PC-9 (cell line): ENCODE results near the gene WBP1L.

Experiments
- EZH2 ChIP-seq: fragments of 200-600 bp; sonication (generic); IDR thresholded peaks from 2 replicates; pipeline ENCODE4 v1.8.0; 2017; ENCODE audit warnings: antibody characterized with exemption, low read depth
- TF ChIP-seq, protein P1 (sequence below): fragments of 200-600 bp; sonication (generic); conservative IDR thresholded peaks from 2 replicates; pipeline ENCODE4 v1.6.1; 2017; ENCODE audit warnings: mixed run types, antibody characterized with exemption, mild to moderate bottlenecking, moderate library complexity

DNA sequence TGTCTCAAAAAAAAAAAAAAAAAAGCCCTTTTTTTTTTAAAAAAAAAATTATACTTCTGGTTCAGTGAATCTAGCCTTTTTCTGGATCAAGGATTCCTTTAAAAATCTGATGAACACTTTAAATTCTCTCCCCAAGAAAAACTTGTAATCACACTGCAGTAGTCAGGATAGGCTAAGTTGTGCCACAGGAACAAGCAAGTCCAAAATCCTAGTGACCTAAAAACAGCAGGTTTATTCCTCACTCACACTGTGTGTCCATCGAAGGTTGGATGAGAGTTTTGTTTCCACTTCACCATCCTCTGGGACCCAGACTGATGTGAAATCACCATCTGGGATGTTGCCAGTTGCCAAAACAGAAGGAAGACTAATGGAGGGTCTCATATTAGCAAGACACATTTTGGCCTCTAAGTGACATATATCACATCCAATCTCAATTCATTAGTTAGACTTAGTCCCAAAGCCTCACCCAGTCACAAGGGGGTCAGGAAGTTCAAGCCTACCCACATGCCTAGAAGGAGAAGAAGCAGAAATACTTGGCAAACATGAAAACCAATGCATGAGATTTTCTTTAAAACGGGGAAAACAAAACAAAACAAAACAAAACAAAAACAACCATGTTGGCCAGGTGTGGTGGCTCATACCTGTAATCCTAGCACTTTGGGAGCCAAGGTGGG, 60.8 kb downstream of the WBP1L start:
- TF ChIP-seq, protein P1, sequence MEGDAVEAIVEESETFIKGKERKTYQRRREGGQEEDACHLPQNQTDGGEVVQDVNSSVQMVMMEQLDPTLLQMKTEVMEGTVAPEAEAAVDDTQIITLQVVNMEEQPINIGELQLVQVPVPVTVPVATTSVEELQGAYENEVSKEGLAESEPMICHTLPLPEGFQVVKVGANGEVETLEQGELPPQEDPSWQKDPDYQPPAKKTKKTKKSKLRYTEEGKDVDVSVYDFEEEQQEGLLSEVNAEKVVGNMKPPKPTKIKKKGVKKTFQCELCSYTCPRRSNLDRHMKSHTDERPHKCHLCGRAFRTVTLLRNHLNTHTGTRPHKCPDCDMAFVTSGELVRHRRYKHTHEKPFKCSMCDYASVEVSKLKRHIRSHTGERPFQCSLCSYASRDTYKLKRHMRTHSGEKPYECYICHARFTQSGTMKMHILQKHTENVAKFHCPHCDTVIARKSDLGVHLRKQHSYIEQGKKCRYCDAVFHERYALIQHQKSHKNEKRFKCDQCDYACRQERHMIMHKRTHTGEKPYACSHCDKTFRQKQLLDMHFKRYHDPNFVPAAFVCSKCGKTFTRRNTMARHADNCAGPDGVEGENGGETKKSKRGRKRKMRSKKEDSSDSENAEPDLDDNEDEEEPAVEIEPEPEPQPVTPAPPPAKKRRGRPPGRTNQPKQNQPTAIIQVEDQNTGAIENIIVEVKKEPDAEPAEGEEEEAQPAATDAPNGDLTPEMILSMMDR = no peak
- no peak for TF ChIP-seq EZH2
